GM12873 (cell line): ENCODE results near the gene NUDC.

ENCODE experiments used
- CTCF ChIP-seq: IDR thresholded peaks from 2 replicates; pipeline ENCODE4 v1.5.1; 2012; ENCODE audit warnings: low read depth, mild to moderate bottlenecking, moderate library complexity, low read length, control low read depth; ENCODE audit not compliant: insufficient read depth; ENCODE audit errors: missing control alignments

Gene NUDC

GRCh38 chr1:26994787-26995517 is 73.4 kb downstream of the NUDC start:
- TF ChIP-seq CTCF: no peak

GRCh38 chr1:26996024-26996423 is 74.5 kb downstream of the NUDC start:
- no peak for TF ChIP-seq CTCF
